ENCODE data around the gene GZMB.
"Not testable (repeated sequence)": the region's sequence is repeated elsewhere in the genome, so short reads cannot be mapped to it uniquely, and the experiment has no call there.

Gene GZMB

GRCh38 chr14:24584402-24584801 is 49.6 kb downstream of the GZMB start:
- H3K14ac ChIP-seq (ENCODE audit: low read length in 2 of 2); H2AK5ac ChIP-seq (ENCODE audit: low read length, severe bottlenecking); H3K4ac ChIP-seq (ENCODE audit: low read depth in 1 of 2, low read length in 2 of 2); H4K91ac ChIP-seq (ENCODE audit: low read length); H3K4me2 ChIP-seq (ENCODE audit: low read length, poor library complexity, severe bottlenecking); H3K4me1 ChIP-seq (ENCODE audit: control insufficient read depth, insufficient read depth, low read depth, low read length); H2BK120ac ChIP-seq (ENCODE audit: low read depth, low read length); H3K9me3 ChIP-seq (ENCODE audit: control insufficient read depth, low read length); H3K79me1 ChIP-seq (replicated peaks; ENCODE audit: low read length, poor library complexity, severe bottlenecking); H3K36me3 ChIP-seq (ENCODE audit: control insufficient read depth in 1 of 2, insufficient read depth in 2 of 2, low read depth in 1 of 2, low read length in 2 of 2); H3K27ac ChIP-seq (ENCODE audit: low read length, poor library complexity, severe bottlenecking); H2BK15ac ChIP-seq (ENCODE audit: low read depth, poor library complexity, severe bottlenecking); H3K4me3 ChIP-seq (ENCODE audit: insufficient read depth in 1 of 2, low read depth in 1 of 2, low read length in 2 of 2); H2AFZ ChIP-seq (ENCODE audit: low read depth, low read length); H3K27me3 ChIP-seq (ENCODE audit: control insufficient read depth in 1 of 2, insufficient read depth in 1 of 2, low read length in 2 of 2); H3K18ac ChIP-seq (ENCODE audit: low read depth in 1 of 2, low read length in 2 of 2); H4K8ac ChIP-seq (ENCODE audit: low read length); H3K9ac ChIP-seq (ENCODE audit: low read length); H2BK5ac ChIP-seq (ENCODE audit: low read depth, low read length, poor library complexity, severe bottlenecking); DNase-seq; H2BK12ac ChIP-seq (ENCODE audit: low read length in 2 of 2); H3K23ac ChIP-seq (ENCODE audit: low read length in 2 of 2): not testable (repeated sequence)
- WGBS, result 80% methylated on average over 1 of the region's 3 CpGs
